GM18951 (cell line): ENCODE results near the gene OPHN1.
"Not testable (repeated sequence)": the region's sequence is repeated elsewhere in the genome, so short reads cannot be mapped to it uniquely, and the experiment has no call there.

Experiments
- POLR2A ChIP-seq: IDR thresholded peaks from 4 replicates; pipeline ENCODE4 v1.6.1; 2011; ENCODE audit warnings: mild to moderate bottlenecking; ENCODE audit not compliant: insufficient read length, insufficient read depth; ENCODE audit errors: extremely low read depth
- in situ Hi-C: fragments of 300-500 bp; cut with MboI; formaldehyde crosslinking; loops from one replicate; pipeline ENCODE4 v1.12.0; 2022; ENCODE audit warnings: low sequenced_read_pairs, mixed read lengths, inconsistent platforms; ENCODE audit not compliant: unreplicated experiment

OPHN1 gene

GRCh38 chrX:68288127-68288526 lies 145.2 kb downstream of the OPHN1 start:
- TF ChIP-seq POLR2A: no peak
- in situ Hi-C loops: no loop called here

- in situ Hi-C loops: no loop called here
- no peak for TF ChIP-seq POLR2A
Observed at GRCh38 chrX:68287419-68287818, 145.9 kb downstream of the OPHN1 start.

GRCh38 chrX:68286980-68287379 lies 146.3 kb downstream of the OPHN1 start:
- in situ Hi-C loops: no loop called here
- TF ChIP-seq POLR2A: no peak

- in situ Hi-C loops: no loop called here
- TF ChIP-seq POLR2A: no peak
Observed at GRCh38 chrX:68286076-68286475, 147.2 kb downstream of the OPHN1 start.

GRCh38 chrX:68284281-68284904 lies 148.9 kb downstream of the OPHN1 start:
- in situ Hi-C loops: no loop called here
- no peak for TF ChIP-seq POLR2A

- no peak for TF ChIP-seq POLR2A
- in situ Hi-C loops: no loop called here
Observed at GRCh38 chrX:68273887-68274286, 159.4 kb downstream of the OPHN1 start.

- in situ Hi-C loops: not testable (repeated sequence)
Observed at GRCh38 chrX:68264793-68265192, 168.5 kb downstream of the OPHN1 start.

GRCh38 chrX:68261060-68261672 lies 172.1 kb downstream of the OPHN1 start:
- no peak for TF ChIP-seq POLR2A
- in situ Hi-C loops: no loop called here

GRCh38 chrX:68256990-68257389 lies 176.3 kb downstream of the OPHN1 start:
- in situ Hi-C loops: no loop called here
- no peak for TF ChIP-seq POLR2A

GRCh38 chrX:68254738-68255645 lies 178.3 kb downstream of the OPHN1 start:
- no peak for TF ChIP-seq POLR2A
- in situ Hi-C loops: no loop called here

- no peak for TF ChIP-seq POLR2A
- in situ Hi-C loops: no loop called here
Observed at GRCh38 chrX:68252664-68253063, 180.6 kb downstream of the OPHN1 start.

GRCh38 chrX:68249903-68250302 lies 183.4 kb downstream of the OPHN1 start:
- TF ChIP-seq POLR2A: no peak
- in situ Hi-C loops: no loop called here

GRCh38 chrX:68249401-68249831 lies 183.9 kb downstream of the OPHN1 start:
- no peak for TF ChIP-seq POLR2A
- in situ Hi-C loops: no loop called here

GRCh38 chrX:68238568-68238967 lies 194.7 kb downstream of the OPHN1 start:
- TF ChIP-seq POLR2A: no peak
- in situ Hi-C loops: no loop called here
